ENCODE data around the gene GJB2.

DNA sequence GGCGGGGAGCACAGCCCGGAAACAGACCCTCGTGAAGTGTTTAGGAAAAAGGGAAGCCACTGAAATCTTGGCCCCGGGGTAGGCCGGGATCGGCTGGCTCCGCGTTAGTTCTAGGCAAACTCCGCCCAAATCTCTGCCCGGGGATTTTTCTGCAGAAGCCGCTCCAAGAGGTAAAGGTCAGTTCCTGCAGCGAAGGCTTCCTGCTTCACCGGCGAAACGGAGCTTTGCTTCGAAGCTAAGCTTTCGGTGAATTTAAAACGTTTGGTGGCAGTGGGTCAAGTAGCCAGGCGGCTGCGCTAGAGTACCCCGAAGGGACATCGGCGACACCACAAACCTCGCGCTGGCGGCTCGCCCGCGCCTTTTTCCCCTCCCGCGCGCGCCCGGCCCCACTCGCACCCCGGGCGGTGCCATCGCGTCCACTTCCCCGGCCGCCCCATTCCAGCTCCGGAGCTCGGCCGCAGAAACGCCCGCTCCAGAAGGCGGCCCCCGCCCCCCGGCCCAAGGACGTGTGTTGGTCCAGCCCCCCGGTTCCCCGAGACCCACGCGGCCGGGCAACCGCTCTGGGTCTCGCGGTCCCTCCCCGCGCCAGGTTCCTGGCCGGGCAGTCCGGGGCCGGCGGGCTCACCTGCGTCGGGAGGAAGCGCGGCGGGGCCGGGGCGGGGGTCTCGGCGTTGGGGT is 441 bp downstream of the GJB2 start:
- no peak for TF ChIP-seq ZNF274 (IDR thresholded peaks at IDR 0.05; ENCODE audit: low read depth, low read length)
- no peak for TF ChIP-seq SUZ12 (IDR thresholded peaks at IDR 0.05; ENCODE audit: extremely low read depth, insufficient read depth, insufficient read length)
- TF ChIP-seq YY1 (IDR thresholded peaks at IDR 0.05; ENCODE audit: insufficient read depth, insufficient read length) = no peak
